OCI-LY7 (cell line): ENCODE results near the gene ASXL1. TPM values are rescaled to one million over a fixed set of nuclear protein-coding genes. Genes with fewer than 3 reads are reported as not detected.

ENCODE experiments used
- BruUV-seq: library from RNA; stranded (reverse); fragments of 400-500 nt; replicated peaks from 2 replicates; lab custom pipeline; 2021; lab: Mats Ljungman, UMichigan
- CTCF ChIA-PET: fragments of 300-600 bp; sonication (Branson Sonifier 250); formaldehyde crosslinking; loops from one replicate; lab custom pipeline; 2022; ENCODE audit warnings: antibody characterized with exemption; ENCODE audit not compliant: unreplicated experiment; lab: Charles Lee
- POLR2A ChIA-PET: fragments of 300-600 bp; sonication (Branson Sonifier 250); formaldehyde crosslinking; loops from one replicate; lab custom pipeline; 2022; ENCODE audit warnings: antibody characterized with exemption; lab: Charles Lee
- DNase-seq: peaks from one replicate; pipeline ENCODE4 v3.0.0-alpha.2; 2015; ENCODE audit warnings: low spot score
- H2AFZ ChIP-seq: fragments of 200-600 bp; sonication (generic), shearing (Covaris generic); 2 replicates; pipeline ENCODE4 v1.6.1; 2014; ENCODE audit warnings: mild to moderate bottlenecking, antibody characterized with exemption, low read length, moderate library complexity
- H3K27ac ChIP-seq: fragments of 200-600 bp; sonication (generic); 2 replicates; pipeline ENCODE4 v1.5.1; 2014; ENCODE audit warnings: mixed run types, low read depth, mild to moderate bottlenecking, moderate library complexity, low read length, inconsistent platforms; ENCODE audit not compliant: poor library complexity, severe bottlenecking
- H3K36me3 ChIP-seq: fragments of 200-600 bp; sonication (generic); 2 replicates; pipeline ENCODE4 v1.6.1; 2014; ENCODE audit warnings: mild to moderate bottlenecking, antibody characterized with exemption, low read length, moderate library complexity, mixed read lengths; ENCODE audit not compliant: insufficient read depth
- H3K4me1 ChIP-seq: fragments of 200-600 bp; sonication (generic); 2 replicates; pipeline ENCODE4 v1.5.1; 2014; ENCODE audit warnings: mild to moderate bottlenecking, low read length; ENCODE audit not compliant: insufficient read depth, poor library complexity, severe bottlenecking
- H3K4me2 ChIP-seq: fragments of 200-600 bp; sonication (generic); 2 replicates; pipeline ENCODE4 v1.6.1; 2014; ENCODE audit warnings: mild to moderate bottlenecking, low read length
- H3K4me3 ChIP-seq: fragments of 200-600 bp; sonication (generic); 2 replicates; pipeline ENCODE4 v1.5.1; 2014; ENCODE audit warnings: mild to moderate bottlenecking, low read depth, low read length; ENCODE audit not compliant: poor library complexity, severe bottlenecking
- H3K79me2 ChIP-seq: fragments of 200-600 bp; sonication (generic); 2 replicates; pipeline ENCODE4 v1.6.1; 2016; ENCODE audit warnings: low read depth, mild to moderate bottlenecking, low read length, moderate library complexity, mixed read lengths; ENCODE audit not compliant: insufficient read depth
- H3K9me2 ChIP-seq: fragments of 200-600 bp; sonication (generic); 2 replicates; pipeline ENCODE4 v1.6.1; 2016; ENCODE audit warnings: mild to moderate bottlenecking, low read length, mixed read lengths; ENCODE audit not compliant: insufficient read depth
- H3K9me3 ChIP-seq: fragments of 200-600 bp; sonication (generic); 2 replicates; pipeline ENCODE4 v1.6.1; 2014; ENCODE audit warnings: mild to moderate bottlenecking, mixed run types, low read length, mixed read lengths
- H4K20me1 ChIP-seq: fragments of 200-600 bp; sonication (generic); 2 replicates; pipeline ENCODE4 v1.6.1; 2014; ENCODE audit warnings: mild to moderate bottlenecking, antibody characterized with exemption, low read length, moderate library complexity, mixed read lengths; ENCODE audit not compliant: insufficient read depth
- EZH2phosphoT487 ChIP-seq: fragments of 200-600 bp; sonication (generic); IDR thresholded peaks from 2 replicates; pipeline ENCODE4 v1.6.1; 2018; ENCODE audit warnings: low read depth, borderline replicate concordance, mild to moderate bottlenecking, mixed run types, antibody characterized with exemption, low read length, moderate library complexity, mixed read lengths
- intact Hi-C: fragments of 100-400 bp; cut with micrococcal nuclease; formaldehyde crosslinking; loops from one replicate; pipeline ENCODE4 v1.10.0; 2022; ENCODE audit not compliant: unreplicated experiment
- total RNA-seq, 2 experiments: library from RNA; depleted of rRNA in 1 of 2; stranded (reverse); fragments of >200 nt in 1 of 2; shearing (Covaris generic) in 1 of 2; gene quantifications; 2 replicates each; pipeline ENCODE4 v1.2.3, GENCODE V29; 2014 to 2022
- TF ChIP-seq, protein P1 (sequence below): fragments of 200-600 bp; sonication (generic); conservative IDR thresholded peaks from 2 replicates; pipeline ENCODE4 v1.5.1; 2014; ENCODE audit warnings: mild to moderate bottlenecking, antibody characterized with exemption, low read length, moderate library complexity, mixed read lengths

The ASXL1 gene
- total RNA-seq, 2 experiments from 2014 or later = 84.7 to 122 TPM

DNA sequence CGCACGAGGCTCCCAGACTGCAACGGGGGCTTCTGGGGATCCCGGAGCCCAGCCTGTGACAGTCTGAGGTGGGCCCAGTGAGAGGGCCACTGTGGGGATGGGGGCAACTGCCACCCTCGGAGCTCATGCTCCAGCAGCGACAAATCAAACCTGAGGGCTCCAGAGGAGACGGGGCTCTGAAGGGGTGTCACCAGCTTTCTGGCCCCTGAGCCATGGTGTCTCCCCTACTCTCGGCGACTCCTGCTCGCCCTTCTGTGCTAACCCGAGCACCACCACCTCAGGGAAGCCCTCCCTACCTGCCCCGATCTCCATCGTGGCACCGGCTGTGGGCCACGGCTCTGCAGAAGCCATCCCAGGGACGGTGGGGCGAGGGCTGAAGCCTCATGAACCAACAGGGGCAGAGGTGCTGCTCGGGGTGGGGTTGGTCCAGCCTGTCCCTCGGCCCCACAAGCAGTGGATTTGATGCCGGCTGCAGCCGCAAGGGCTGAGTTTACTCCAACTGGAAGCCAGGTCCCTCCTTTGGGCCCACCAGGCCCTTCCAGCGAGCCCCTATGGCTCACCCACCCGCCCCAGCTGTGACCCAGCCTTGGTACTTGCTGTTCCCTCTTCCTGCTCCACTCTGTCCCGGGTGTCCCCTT lies 102.7 kb downstream of the ASXL1 start:
- Histone ChIP-seq H3K4me1 (peaks cover 5% of the 10 kb centered on the region), H3K9me2 (no peaks in the 10 kb centered on the region), H3K9me3 (no peaks in the 10 kb centered on the region), H3K4me3 (no peak overlapping the region), H3K27ac (no peak overlapping the region), H3K36me3 (no peaks in the 10 kb centered on the region), H2AFZ (no peak overlapping the region), H3K4me2 (no peak overlapping the region), H4K20me1 (no peaks in the 10 kb centered on the region), H3K79me2 (no peaks in the 10 kb centered on the region)
- TF ChIP-seq, protein P1, sequence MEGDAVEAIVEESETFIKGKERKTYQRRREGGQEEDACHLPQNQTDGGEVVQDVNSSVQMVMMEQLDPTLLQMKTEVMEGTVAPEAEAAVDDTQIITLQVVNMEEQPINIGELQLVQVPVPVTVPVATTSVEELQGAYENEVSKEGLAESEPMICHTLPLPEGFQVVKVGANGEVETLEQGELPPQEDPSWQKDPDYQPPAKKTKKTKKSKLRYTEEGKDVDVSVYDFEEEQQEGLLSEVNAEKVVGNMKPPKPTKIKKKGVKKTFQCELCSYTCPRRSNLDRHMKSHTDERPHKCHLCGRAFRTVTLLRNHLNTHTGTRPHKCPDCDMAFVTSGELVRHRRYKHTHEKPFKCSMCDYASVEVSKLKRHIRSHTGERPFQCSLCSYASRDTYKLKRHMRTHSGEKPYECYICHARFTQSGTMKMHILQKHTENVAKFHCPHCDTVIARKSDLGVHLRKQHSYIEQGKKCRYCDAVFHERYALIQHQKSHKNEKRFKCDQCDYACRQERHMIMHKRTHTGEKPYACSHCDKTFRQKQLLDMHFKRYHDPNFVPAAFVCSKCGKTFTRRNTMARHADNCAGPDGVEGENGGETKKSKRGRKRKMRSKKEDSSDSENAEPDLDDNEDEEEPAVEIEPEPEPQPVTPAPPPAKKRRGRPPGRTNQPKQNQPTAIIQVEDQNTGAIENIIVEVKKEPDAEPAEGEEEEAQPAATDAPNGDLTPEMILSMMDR = no peak
- TF ChIP-seq EZH2phosphoT487 = no peak
- no peak for DNase-seq
- ChIA-PET CTCF (interaction anchor here (0.5 kb wide), 1 partner anchor 45 kb away, joined by 3 read pairs; no protein-coding TSS in a partner anchor), POLR2A (no interaction called here)
- no TSS peak for BruUV-seq
- intact Hi-C loops = no loop called here

DNA sequence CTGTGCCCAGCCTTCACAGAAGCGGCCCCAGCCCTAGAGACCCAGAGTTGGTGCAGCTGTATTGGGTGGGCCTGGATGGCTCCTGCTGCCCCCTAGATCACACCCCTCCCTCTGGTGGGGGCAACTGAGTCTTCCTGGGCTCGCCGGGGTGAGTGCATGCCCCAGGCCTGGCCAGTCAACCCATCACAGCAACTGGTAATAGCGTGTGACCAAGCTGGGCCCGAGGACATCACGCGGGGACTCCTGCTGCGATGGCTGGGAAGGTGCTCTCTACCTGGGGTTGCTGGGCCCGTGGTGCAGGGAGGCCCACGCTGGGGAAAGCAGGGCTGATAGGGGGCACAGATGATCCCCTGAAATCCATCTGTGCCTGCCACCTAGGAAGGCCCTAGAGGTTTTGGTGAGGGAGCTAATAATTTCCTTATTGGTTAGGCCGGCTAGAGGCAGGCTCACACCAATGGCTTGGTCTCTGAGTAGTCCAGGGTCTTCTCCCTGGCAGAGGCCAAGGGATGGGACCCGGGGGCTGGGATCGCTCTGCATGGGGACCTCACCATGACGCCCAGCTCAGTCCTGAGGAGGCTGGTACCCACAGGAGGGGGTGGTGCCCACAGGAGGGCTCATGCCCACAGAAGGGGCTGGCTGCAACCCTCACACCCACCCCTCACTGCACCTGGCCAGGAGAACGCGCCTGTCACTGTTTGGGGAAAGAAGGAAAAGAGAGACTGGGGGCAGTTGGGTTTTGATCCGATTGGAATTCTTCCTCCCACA lies 103.9 kb downstream of the ASXL1 start:
- H3K4me3 ChIP-seq = no peak overlapping the region
- H3K4me2 ChIP-seq = no peak overlapping the region
- no peaks in the 10 kb centered on the region for H3K79me2 ChIP-seq
- ChIA-PET POLR2A (no interaction called here), CTCF (no interaction called here)
- no peaks in the 10 kb centered on the region for H4K20me1 ChIP-seq
- H2AFZ ChIP-seq = no peak overlapping the region
- TF ChIP-seq, protein P1 = no peak
- TF ChIP-seq EZH2phosphoT487 = no peak
- DNase-seq = no peak
- H3K9me2 ChIP-seq = no peaks in the 10 kb centered on the region
- H3K9me3 ChIP-seq = no peaks in the 10 kb centered on the region
- no peaks in the 10 kb centered on the region for H3K36me3 ChIP-seq
- intact Hi-C loops = no loop called here
- H3K4me1 ChIP-seq = no peaks in the 10 kb centered on the region
- no TSS peak for BruUV-seq
- no peak overlapping the region for H3K27ac ChIP-seq
